GM12878 (cell line): ENCODE data around the gene SLC39A1. TPM values are rescaled to one million over a fixed set of nuclear protein-coding genes. Genes with fewer than 3 reads are reported as not detected.

Experiments
- ATAC-seq: fragments of 200-7000 bp; cut with Tn5 transposase; 3 replicates; pipeline ENCODE4 v1.9.1; 2020; ENCODE audit warnings: mild to moderate bottlenecking, moderate library complexity
- BruUV-seq: library from RNA; stranded (reverse); fragments of 400-500 nt; replicated peaks from 2 replicates; lab custom pipeline; 2021; lab: Mats Ljungman, UMichigan
- CTCF ChIA-PET: fragments of 300-600 bp; sonication (Branson Sonifier 250); formaldehyde crosslinking; extraction: SDS; loops from one replicate; lab custom pipeline; 2021; ENCODE audit warnings: inconsistent platforms; lab: Yijun Ruan, JAX
- POLR2A ChIA-PET: fragments of 350-600 bp; formaldehyde crosslinking; extraction: SDS; loops from one replicate; lab custom pipeline; 2021; ENCODE audit warnings: inconsistent platforms; lab: Charles Lee
- RAD21 ChIA-PET: fragments of 300-600 bp; sonication (Branson Sonifier 250); formaldehyde crosslinking; loops from one replicate; lab custom pipeline; 2023; ENCODE audit warnings: antibody characterized with exemption; ENCODE audit not compliant: unreplicated experiment; lab: Charles Lee
- SMC1A ChIA-PET: fragments of 300-600 bp; sonication (Branson Sonifier 250); formaldehyde crosslinking; loops from one replicate; lab custom pipeline; 2023; ENCODE audit not compliant: unreplicated experiment, uncharacterized antibody; lab: Charles Lee
- DNase-seq: peaks from one replicate; pipeline ENCODE4 v3.0.0-alpha.2; 2011; ENCODE audit warnings: low read depth, low spot score
- FAIRE-seq: peaks from 3 replicates; lab custom pipeline; 2011; peaks lifted over from hg19 to GRCh38; lab: Jason Lieb, UNC
- H2AFZ ChIP-seq: 2 replicates; pipeline ENCODE4 v1.6.0; 2011; ENCODE audit warnings: low read depth, low read length, control low read depth; ENCODE audit not compliant: control insufficient read depth
- H3K27ac ChIP-seq: 2 replicates; pipeline ENCODE4 v1.5.1; 2011; ENCODE audit warnings: control low read depth; ENCODE audit not compliant: control insufficient read depth, insufficient read depth
- H3K27me3 ChIP-seq, 2 experiments: replicated peaks in 1 of 2; 2 replicates each; pipeline versions ENCODE4 v1.6.0 to v1.6.1; 2011; ENCODE audit warnings: low read length in 1 of 2; ENCODE audit not compliant: control insufficient read depth in 2 of 2, insufficient read depth in 2 of 2
- H3K36me3 ChIP-seq, 2 experiments: 2 replicates each; pipeline ENCODE4 v1.5.1; 2011; ENCODE audit warnings: low read length in 1 of 2; ENCODE audit not compliant: control insufficient read depth in 2 of 2, insufficient read depth in 2 of 2
- H3K4me1 ChIP-seq: 2 replicates; pipeline ENCODE4 v1.6.1; 2011; ENCODE audit warnings: mild to moderate bottlenecking, low read length, moderate library complexity, mixed read lengths; ENCODE audit not compliant: control insufficient read depth, insufficient read depth
- H3K4me2 ChIP-seq: 2 replicates; pipeline ENCODE4 v1.6.0; 2011; ENCODE audit warnings: control low read depth; ENCODE audit not compliant: control insufficient read depth, insufficient read depth
- H3K4me3 ChIP-seq: fragments of 200-600 bp; sonication (generic); 2 replicates; pipeline ENCODE4 v1.5.1; 2016
- H3K79me2 ChIP-seq: 2 replicates; pipeline ENCODE4 v1.6.0; 2011; ENCODE audit warnings: low read length; ENCODE audit not compliant: control insufficient read depth, insufficient read depth
- H3K9ac ChIP-seq: 2 replicates; pipeline ENCODE4 v1.8.0; 2011; ENCODE audit warnings: low read length, control low read depth, mixed read lengths; ENCODE audit not compliant: control insufficient read depth, insufficient read depth
- H3K9me3 ChIP-seq: replicated peaks from 3 replicates; pipeline ENCODE4 v1.5.1; 2011; ENCODE audit warnings: mild to moderate bottlenecking, low read length; ENCODE audit not compliant: control insufficient read depth, insufficient read depth
- H4K20me1 ChIP-seq: 2 replicates; pipeline ENCODE4 v1.6.0; 2011; ENCODE audit not compliant: control insufficient read depth, insufficient read depth
- CREM ChIP-seq: IDR thresholded peaks from 2 replicates; pipeline ENCODE4 v1.6.1; 2014; ENCODE audit warnings: antibody characterized with exemption, low read depth
- EED ChIP-seq: sonication (generic); IDR thresholded peaks from 2 replicates; pipeline ENCODE4 v1.6.1; 2016; ENCODE audit warnings: antibody characterized with exemption, low read depth
- FOS ChIP-seq: IDR thresholded peaks from 3 replicates; pipeline ENCODE4 v1.6.1; 2011; ENCODE audit warnings: borderline replicate concordance; ENCODE audit not compliant: insufficient read length; ENCODE audit errors: extremely low read depth
- HCFC1 ChIP-seq: fragments of 150-350 bp; IDR thresholded peaks from 2 replicates; pipeline ENCODE4 v1.6.1; 2014; ENCODE audit warnings: low read length
- IRF4 ChIP-seq: IDR thresholded peaks from 2 replicates; pipeline ENCODE4 v1.6.1; 2011; ENCODE audit warnings: low read depth, low read length
- MTA3 ChIP-seq: IDR thresholded peaks from 2 replicates; pipeline ENCODE4 v1.6.1; 2012; ENCODE audit warnings: low read length, inconsistent platforms, borderline replicate concordance
- NBN ChIP-seq: fragments of 450-650 bp; IDR thresholded peaks from 2 replicates; pipeline ENCODE4 v1.6.1; 2016
- NR2C1 ChIP-seq: fragments of 450-650 bp; IDR thresholded peaks from 2 replicates; pipeline ENCODE4 v1.6.1; 2017; ENCODE audit warnings: antibody characterized with exemption, mild to moderate bottlenecking, moderate library complexity
- PAX8 ChIP-seq: fragments of 450-650 bp; IDR thresholded peaks from 2 replicates; pipeline ENCODE4 v1.6.1; 2017; ENCODE audit warnings: mild to moderate bottlenecking, moderate library complexity
- PRDM15 ChIP-seq: fragments of 450-650 bp; formaldehyde crosslinking; IDR thresholded peaks from 2 replicates; pipeline ENCODE4 v1.4.0; 2020; ENCODE audit warnings: mild to moderate bottlenecking, moderate library complexity
- RB1 ChIP-seq: fragments of 450-650 bp; formaldehyde crosslinking; IDR thresholded peaks from 2 replicates; pipeline ENCODE4 v1.6.1; 2017; ENCODE audit warnings: mild to moderate bottlenecking, borderline replicate concordance
- SPI1 ChIP-seq: IDR thresholded peaks from 2 replicates; pipeline ENCODE4 v1.6.1; 2011; ENCODE audit warnings: low read depth, mild to moderate bottlenecking, low read length, moderate library complexity, borderline replicate concordance; ENCODE audit not compliant: insufficient read depth
- WRNIP1 ChIP-seq: IDR thresholded peaks from 2 replicates; pipeline ENCODE4 v1.6.1; 2011; ENCODE audit warnings: low read depth, low read length, improper control_type of control experiment, borderline replicate concordance
- WGBS: methylation state at CpG from one replicate; pipeline ENCODE4 v1.1.6; 2016; ENCODE audit warnings: low lambda C conversion rate; ENCODE audit not compliant: insufficient replicate concordance, insufficient coverage; ENCODE audit errors: missing lambda C conversion rate; 5-methylcytosine and 5-hydroxymethylcytosine counted together
- in situ Hi-C: fragments of 300-500 bp; cut with MboI; formaldehyde crosslinking; loops from 9 replicates; pipeline ENCODE4 v1.14.3; 2018; ENCODE audit warnings: mixed read lengths
- intact Hi-C: fragments of 100-400 bp; cut with micrococcal nuclease; formaldehyde crosslinking; loops from one replicate; pipeline ENCODE4 v1.14.2; 2022; ENCODE audit not compliant: unreplicated experiment
- polyA plus RNA-seq, 11 experiments: library from polyadenylated mRNA; depleted of rRNA in 4 of 11; unstranded in 6 of 11; stranded (reverse) in 5 of 11; fragments of >200 nt; fragmentation: Nextera tagmentation in 4 of 11; fragmentation: Illumina TruSeq in 1 of 11; extraction: Ambion mirVana in 4 of 11; extraction: Trizol in 1 of 11; gene quantifications; 1 replicate in 1 of 11; 2 replicates in 10 of 11; pipeline versions ENCODE4 v1.2.1 to v1.2.3, GENCODE V29; 2011 to 2016; ENCODE audit warnings: inconsistent platforms in 2 of 11, missing spikeins in 2 of 11, low read depth in 1 of 11
- total RNA-seq, 4 experiments: library from RNA; depleted of rRNA in 3 of 4; stranded (reverse); fragments of >200 nt in 3 of 4; fragmentation: Illumina TruSeq in 1 of 4; extraction: Trizol in 1 of 4; gene quantifications; 2 replicates each; pipeline versions ENCODE4 v1.2.1 to v1.2.3, GENCODE V29; 2013 to 2021
- TF ChIP-seq, protein P1 (sequence below): fragments of 450-650 bp; IDR thresholded peaks from 2 replicates; pipeline ENCODE4 v1.6.1; 2016; ENCODE audit warnings: mild to moderate bottlenecking
- TF ChIP-seq, protein P2 (sequence below): fragments of 450-650 bp; IDR thresholded peaks from 2 replicates; pipeline ENCODE4 v1.6.1; 2017; ENCODE audit warnings: mild to moderate bottlenecking

SLC39A1 gene
- total and polyA plus RNA-seq, 10 of the 15 experiments (the other 5 are each of a cell fraction or from before 2014, with no cell fraction given): 8.8 to 98.6 (median 72.4) TPM

DNA sequence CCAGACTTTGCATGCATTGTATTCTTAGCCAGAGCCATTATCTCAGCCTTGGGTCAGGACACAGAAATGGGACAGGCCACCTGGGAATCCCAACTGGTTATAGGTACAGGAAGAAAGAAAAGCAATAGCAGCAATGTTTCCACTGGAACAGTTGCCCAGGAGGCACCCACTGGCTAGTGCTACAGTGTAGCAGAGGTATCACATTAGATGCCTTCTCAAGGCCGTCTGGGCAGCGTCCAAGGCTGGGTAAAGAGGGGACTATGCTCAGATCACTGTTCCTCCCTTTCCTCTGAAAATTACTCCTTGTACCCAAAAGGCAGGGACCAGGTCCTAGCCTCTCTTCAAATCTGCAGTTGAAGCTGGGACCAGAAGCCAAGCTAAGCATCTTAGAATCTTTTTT, 7.0 kb upstream of the SLC39A1 start:
- BruUV-seq: no TSS peak
- Histone ChIP-seq H2AFZ (no peak overlapping the region), H3K36me3 (peaks cover 8 to 16% of the 10 kb centered on the region in 2 experiments), H3K27me3 (no peaks in the 10 kb centered on the region), H3K27ac (no peak overlapping the region), H4K20me1 (no peaks in the 10 kb centered on the region), H3K4me3 (no peak overlapping the region), H3K79me2 (peaks cover 18% of the 10 kb centered on the region), H3K4me2 (no peak overlapping the region), H3K9ac (no peak overlapping the region), H3K9me3 (no peaks in the 10 kb centered on the region), H3K4me1 (peaks cover 19% of the 10 kb centered on the region)
- DNase-seq (no peak), FAIRE-seq (no peak), ATAC-seq (no peak)
- POLR2A ChIA-PET: interaction anchor here (0.6 kb wide), 2 partner anchors 46 to 208 kb away, joined by 3 to 6 read pairs; no protein-coding TSS in a partner anchor
- RAD21 ChIA-PET: no interaction called here
- WGBS: 100% methylated on average over 2 of the region's 2 CpGs
- CTCF ChIA-PET: interaction anchor here (0.6 kb wide), 1 partner anchor 433 kb away, joined by 5 read pairs; no protein-coding TSS in a partner anchor
- SMC1A ChIA-PET: interaction anchor here (0.5 to 1.2 kb wide), 2 partner anchors 17 to 365 kb away, joined by 3 read pairs; no protein-coding TSS in a partner anchor
- intact Hi-C loops: no loop called here
- in situ Hi-C loops: no loop called here
- TF ChIP-seq CREM: no peak
- TF ChIP-seq NR2C1: no peak
- TF ChIP-seq, protein P1, sequence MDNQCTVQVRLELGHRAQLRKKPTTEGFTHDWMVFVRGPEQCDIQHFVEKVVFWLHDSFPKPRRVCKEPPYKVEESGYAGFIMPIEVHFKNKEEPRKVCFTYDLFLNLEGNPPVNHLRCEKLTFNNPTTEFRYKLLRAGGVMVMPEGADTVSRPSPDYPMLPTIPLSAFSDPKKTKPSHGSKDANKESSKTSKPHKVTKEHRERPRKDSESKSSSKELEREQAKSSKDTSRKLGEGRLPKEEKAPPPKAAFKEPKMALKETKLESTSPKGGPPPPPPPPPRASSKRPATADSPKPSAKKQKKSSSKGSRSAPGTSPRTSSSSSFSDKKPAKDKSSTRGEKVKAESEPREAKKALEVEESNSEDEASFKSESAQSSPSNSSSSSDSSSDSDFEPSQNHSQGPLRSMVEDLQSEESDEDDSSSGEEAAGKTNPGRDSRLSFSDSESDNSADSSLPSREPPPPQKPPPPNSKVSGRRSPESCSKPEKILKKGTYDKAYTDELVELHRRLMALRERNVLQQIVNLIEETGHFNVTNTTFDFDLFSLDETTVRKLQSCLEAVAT: no peak
- TF ChIP-seq FOS: no peak
- TF ChIP-seq HCFC1: no peak
- no peak for TF ChIP-seq NBN
- TF ChIP-seq MTA3: no peak
- TF ChIP-seq, protein P2, sequence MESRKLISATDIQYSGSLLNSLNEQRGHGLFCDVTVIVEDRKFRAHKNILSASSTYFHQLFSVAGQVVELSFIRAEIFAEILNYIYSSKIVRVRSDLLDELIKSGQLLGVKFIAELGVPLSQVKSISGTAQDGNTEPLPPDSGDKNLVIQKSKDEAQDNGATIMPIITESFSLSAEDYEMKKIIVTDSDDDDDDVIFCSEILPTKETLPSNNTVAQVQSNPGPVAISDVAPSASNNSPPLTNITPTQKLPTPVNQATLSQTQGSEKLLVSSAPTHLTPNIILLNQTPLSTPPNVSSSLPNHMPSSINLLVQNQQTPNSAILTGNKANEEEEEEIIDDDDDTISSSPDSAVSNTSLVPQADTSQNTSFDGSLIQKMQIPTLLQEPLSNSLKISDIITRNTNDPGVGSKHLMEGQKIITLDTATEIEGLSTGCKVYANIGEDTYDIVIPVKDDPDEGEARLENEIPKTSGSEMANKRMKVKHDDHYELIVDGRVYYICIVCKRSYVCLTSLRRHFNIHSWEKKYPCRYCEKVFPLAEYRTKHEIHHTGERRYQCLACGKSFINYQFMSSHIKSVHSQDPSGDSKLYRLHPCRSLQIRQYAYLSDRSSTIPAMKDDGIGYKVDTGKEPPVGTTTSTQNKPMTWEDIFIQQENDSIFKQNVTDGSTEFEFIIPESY: no peak
- TF ChIP-seq PRDM15: no peak
- TF ChIP-seq PAX8: no peak
- TF ChIP-seq RB1: no peak
- no peak for TF ChIP-seq WRNIP1
- no peak for TF ChIP-seq EED
- TF ChIP-seq SPI1: no peak
- no peak for TF ChIP-seq IRF4
